GM12878 (cell line): ENCODE data around the gene FAM171A1. TPM values are rescaled to one million over a fixed set of nuclear protein-coding genes. Genes with fewer than 3 reads are reported as not detected.

Experiments used
- ATAC-seq: fragments of 200-7000 bp; cut with Tn5 transposase; 3 replicates; pipeline ENCODE4 v1.9.1; 2020; ENCODE audit warnings: mild to moderate bottlenecking, moderate library complexity
- BruUV-seq: library from RNA; stranded (reverse); fragments of 400-500 nt; replicated peaks from 2 replicates; lab custom pipeline; 2021; lab: Mats Ljungman, UMichigan
- CTCF ChIA-PET: fragments of 300-600 bp; sonication (Branson Sonifier 250); formaldehyde crosslinking; extraction: SDS; loops from one replicate; lab custom pipeline; 2021; ENCODE audit warnings: inconsistent platforms; lab: Yijun Ruan, JAX
- POLR2A ChIA-PET: fragments of 350-600 bp; formaldehyde crosslinking; extraction: SDS; loops from one replicate; lab custom pipeline; 2021; ENCODE audit warnings: inconsistent platforms; lab: Charles Lee
- RAD21 ChIA-PET: fragments of 300-600 bp; sonication (Branson Sonifier 250); formaldehyde crosslinking; loops from one replicate; lab custom pipeline; 2023; ENCODE audit warnings: antibody characterized with exemption; ENCODE audit not compliant: unreplicated experiment; lab: Charles Lee
- SMC1A ChIA-PET: fragments of 300-600 bp; sonication (Branson Sonifier 250); formaldehyde crosslinking; loops from one replicate; lab custom pipeline; 2023; ENCODE audit not compliant: unreplicated experiment, uncharacterized antibody; lab: Charles Lee
- DNase-seq: peaks from one replicate; pipeline ENCODE4 v3.0.0-alpha.2; 2011; ENCODE audit warnings: low read depth, low spot score
- FAIRE-seq: peaks from 3 replicates; lab custom pipeline; 2011; peaks lifted over from hg19 to GRCh38; lab: Jason Lieb, UNC
- H2AFZ ChIP-seq: 2 replicates; pipeline ENCODE4 v1.6.0; 2011; ENCODE audit warnings: low read depth, low read length, control low read depth; ENCODE audit not compliant: control insufficient read depth
- H3K27ac ChIP-seq: 2 replicates; pipeline ENCODE4 v1.5.1; 2011; ENCODE audit warnings: control low read depth; ENCODE audit not compliant: control insufficient read depth, insufficient read depth
- H3K27me3 ChIP-seq, 2 experiments: replicated peaks in 1 of 2; 2 replicates each; pipeline versions ENCODE4 v1.6.0 to v1.6.1; 2011; ENCODE audit warnings: low read length in 1 of 2; ENCODE audit not compliant: control insufficient read depth in 2 of 2, insufficient read depth in 2 of 2
- H3K36me3 ChIP-seq, 2 experiments: 2 replicates each; pipeline ENCODE4 v1.5.1; 2011; ENCODE audit warnings: low read length in 1 of 2; ENCODE audit not compliant: control insufficient read depth in 2 of 2, insufficient read depth in 2 of 2
- H3K4me1 ChIP-seq: 2 replicates; pipeline ENCODE4 v1.6.1; 2011; ENCODE audit warnings: mild to moderate bottlenecking, low read length, moderate library complexity, mixed read lengths; ENCODE audit not compliant: control insufficient read depth, insufficient read depth
- H3K4me2 ChIP-seq: 2 replicates; pipeline ENCODE4 v1.6.0; 2011; ENCODE audit warnings: control low read depth; ENCODE audit not compliant: control insufficient read depth, insufficient read depth
- H3K4me3 ChIP-seq: fragments of 200-600 bp; sonication (generic); 2 replicates; pipeline ENCODE4 v1.5.1; 2016
- H3K79me2 ChIP-seq: 2 replicates; pipeline ENCODE4 v1.6.0; 2011; ENCODE audit warnings: low read length; ENCODE audit not compliant: control insufficient read depth, insufficient read depth
- H3K9ac ChIP-seq: 2 replicates; pipeline ENCODE4 v1.8.0; 2011; ENCODE audit warnings: low read length, control low read depth, mixed read lengths; ENCODE audit not compliant: control insufficient read depth, insufficient read depth
- H3K9me3 ChIP-seq: replicated peaks from 3 replicates; pipeline ENCODE4 v1.5.1; 2011; ENCODE audit warnings: mild to moderate bottlenecking, low read length; ENCODE audit not compliant: control insufficient read depth, insufficient read depth
- H4K20me1 ChIP-seq: 2 replicates; pipeline ENCODE4 v1.6.0; 2011; ENCODE audit not compliant: control insufficient read depth, insufficient read depth
- CEBPZ ChIP-seq: fragments of 150-350 bp; IDR thresholded peaks from 2 replicates; pipeline ENCODE4 v1.6.1; 2016; ENCODE audit warnings: low read depth, low read length
- ELK1 ChIP-seq: IDR thresholded peaks from 2 replicates; pipeline ENCODE4 v1.6.1; 2012; ENCODE audit warnings: low read depth, low read length, improper control_type of control experiment
- WGBS: methylation state at CpG from one replicate; pipeline ENCODE4 v1.1.6; 2016; ENCODE audit warnings: low lambda C conversion rate; ENCODE audit not compliant: insufficient replicate concordance, insufficient coverage; ENCODE audit errors: missing lambda C conversion rate; 5-methylcytosine and 5-hydroxymethylcytosine counted together
- in situ Hi-C: fragments of 300-500 bp; cut with MboI; formaldehyde crosslinking; loops from 9 replicates; pipeline ENCODE4 v1.14.3; 2018; ENCODE audit warnings: mixed read lengths
- intact Hi-C: fragments of 100-400 bp; cut with micrococcal nuclease; formaldehyde crosslinking; loops from one replicate; pipeline ENCODE4 v1.14.2; 2022; ENCODE audit not compliant: unreplicated experiment
- polyA plus RNA-seq, 11 experiments: library from polyadenylated mRNA; depleted of rRNA in 4 of 11; unstranded in 6 of 11; stranded (reverse) in 5 of 11; fragments of >200 nt; fragmentation: Nextera tagmentation in 4 of 11; fragmentation: Illumina TruSeq in 1 of 11; extraction: Ambion mirVana in 4 of 11; extraction: Trizol in 1 of 11; gene quantifications; 1 replicate in 1 of 11; 2 replicates in 10 of 11; pipeline versions ENCODE4 v1.2.1 to v1.2.3, GENCODE V29; 2011 to 2016; ENCODE audit warnings: inconsistent platforms in 2 of 11, missing spikeins in 2 of 11, low read depth in 1 of 11
- total RNA-seq, 4 experiments: library from RNA; depleted of rRNA in 3 of 4; stranded (reverse); fragments of >200 nt in 3 of 4; fragmentation: Illumina TruSeq in 1 of 4; extraction: Trizol in 1 of 4; gene quantifications; 2 replicates each; pipeline versions ENCODE4 v1.2.1 to v1.2.3, GENCODE V29; 2013 to 2021

Gene FAM171A1
- total and polyA plus RNA-seq, 10 of the 15 experiments (the other 5 are each of a cell fraction or from before 2014, with no cell fraction given) = 0.05 to 0.28 (median 0.10) TPM; not detected in 1

GRCh38 chr10:15344256-15344875 is 26.7 kb downstream of the FAM171A1 start (continued):
- TF ChIP-seq ELK1 = no peak

DNA sequence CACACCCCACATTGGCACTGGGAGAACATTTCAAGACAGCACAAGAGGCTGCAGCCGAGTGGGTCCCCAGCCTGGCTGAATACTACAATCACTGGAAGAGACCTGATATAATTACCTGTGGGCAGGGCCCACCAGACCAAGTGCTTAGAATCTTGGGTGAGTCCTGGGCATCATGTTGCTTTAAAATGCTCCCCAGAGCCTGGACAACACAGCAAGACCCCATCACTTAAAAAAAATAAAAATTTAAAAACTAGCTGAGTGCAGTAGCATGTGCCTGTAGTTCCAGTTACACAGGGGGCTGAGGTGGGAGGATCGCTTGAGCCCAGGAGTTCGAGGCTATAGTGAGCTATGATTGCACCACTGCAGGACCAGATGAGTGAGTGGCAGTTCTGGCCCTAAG is 28.1 kb downstream of the FAM171A1 start:
- H3K4me3 ChIP-seq = no peak overlapping the region
- RAD21 ChIA-PET = no interaction called here
- H3K27ac ChIP-seq = no peak overlapping the region
- no peak for TF ChIP-seq CEBPZ
- SMC1A ChIA-PET = no interaction called here
- no peaks in the 10 kb centered on the region for H3K36me3 ChIP-seq
- POLR2A ChIA-PET = no interaction called here
- CTCF ChIA-PET = no interaction called here
- H3K9ac ChIP-seq = no peak overlapping the region
- BruUV-seq = no TSS peak
- H3K4me2 ChIP-seq = no peak overlapping the region
- no peak for ATAC-seq
- H3K4me1 ChIP-seq = no peaks in the 10 kb centered on the region
- in situ Hi-C loops (no loop called here), intact Hi-C loops (no loop called here)
- DNase-seq = no peak
- no peak for FAIRE-seq
- no peaks in the 10 kb centered on the region for H4K20me1 ChIP-seq
- no peaks in the 10 kb centered on the region for H3K9me3 ChIP-seq
- no peaks in the 10 kb centered on the region for H3K79me2 ChIP-seq
- no peaks in the 10 kb centered on the region; a peak in 1 of 4 replicates for H3K27me3 ChIP-seq
- 13% methylated on average over 3 of the region's 3 CpGs for WGBS
- no peak overlapping the region for H2AFZ ChIP-seq
